Calu3 (cell line): ENCODE measurements around the gene CUL5. TPM values are rescaled to one million over a fixed set of nuclear protein-coding genes. Genes with fewer than 3 reads are reported as not detected.

ENCODE experiments used
- BruUV-seq: library from RNA; stranded (reverse); fragments of 400-500 nt; replicated peaks from 2 replicates; lab custom pipeline; 2021; lab: Mats Ljungman, UMichigan
- CTCF ChIA-PET: fragments of 300-600 bp; sonication (Branson Sonifier 250); formaldehyde crosslinking; loops from one replicate; lab custom pipeline; 2022; ENCODE audit warnings: antibody characterized with exemption; lab: Charles Lee
- DNase-seq: peaks from one replicate; pipeline ENCODE4 v3.0.0; 2022
- H3K27ac Mint-ChIP-seq: one replicate; pipeline ENCODE4 v1.8.0; 2022; ENCODE audit warnings: mixed read lengths; ENCODE audit not compliant: unreplicated experiment
- H3K27me3 Mint-ChIP-seq: one replicate; pipeline ENCODE4 v1.8.0; 2022; ENCODE audit warnings: mixed read lengths; ENCODE audit not compliant: unreplicated experiment
- H3K36me3 Mint-ChIP-seq: one replicate; pipeline ENCODE4 v1.8.0; 2022; ENCODE audit warnings: mild to moderate bottlenecking, moderate library complexity, mixed read lengths; ENCODE audit not compliant: insufficient read depth, unreplicated experiment
- H3K4me1 Mint-ChIP-seq: one replicate; pipeline ENCODE4 v1.8.0; 2022; ENCODE audit warnings: mild to moderate bottlenecking, low read depth, mixed read lengths; ENCODE audit not compliant: unreplicated experiment
- H3K4me3 Mint-ChIP-seq: one replicate; pipeline ENCODE4 v1.8.0; 2022; ENCODE audit warnings: mild to moderate bottlenecking, low read depth, moderate library complexity, mixed read lengths; ENCODE audit not compliant: unreplicated experiment
- H3K9me3 Mint-ChIP-seq: one replicate; pipeline ENCODE4 v1.8.0; 2022; ENCODE audit warnings: low read depth, mixed read lengths; ENCODE audit not compliant: unreplicated experiment
- CTCF ChIP-seq: fragments of 200-600 bp; IDR thresholded peaks from one replicate; pipeline ENCODE4 v1.8.0; 2022; ENCODE audit warnings: antibody characterized with exemption; ENCODE audit not compliant: unreplicated experiment
- intact Hi-C: fragments of 100-400 bp; cut with micrococcal nuclease; formaldehyde crosslinking; loops from one replicate; pipeline ENCODE4 v1.10.0; 2022; ENCODE audit not compliant: unreplicated experiment
- total RNA-seq: library from RNA; stranded (reverse); gene quantifications from 2 replicates; pipeline ENCODE4 v1.2.3, GENCODE V29; 2022

Gene CUL5
- total RNA-seq, 1 experiment from 2014 or later = 17.2 TPM

DNA sequence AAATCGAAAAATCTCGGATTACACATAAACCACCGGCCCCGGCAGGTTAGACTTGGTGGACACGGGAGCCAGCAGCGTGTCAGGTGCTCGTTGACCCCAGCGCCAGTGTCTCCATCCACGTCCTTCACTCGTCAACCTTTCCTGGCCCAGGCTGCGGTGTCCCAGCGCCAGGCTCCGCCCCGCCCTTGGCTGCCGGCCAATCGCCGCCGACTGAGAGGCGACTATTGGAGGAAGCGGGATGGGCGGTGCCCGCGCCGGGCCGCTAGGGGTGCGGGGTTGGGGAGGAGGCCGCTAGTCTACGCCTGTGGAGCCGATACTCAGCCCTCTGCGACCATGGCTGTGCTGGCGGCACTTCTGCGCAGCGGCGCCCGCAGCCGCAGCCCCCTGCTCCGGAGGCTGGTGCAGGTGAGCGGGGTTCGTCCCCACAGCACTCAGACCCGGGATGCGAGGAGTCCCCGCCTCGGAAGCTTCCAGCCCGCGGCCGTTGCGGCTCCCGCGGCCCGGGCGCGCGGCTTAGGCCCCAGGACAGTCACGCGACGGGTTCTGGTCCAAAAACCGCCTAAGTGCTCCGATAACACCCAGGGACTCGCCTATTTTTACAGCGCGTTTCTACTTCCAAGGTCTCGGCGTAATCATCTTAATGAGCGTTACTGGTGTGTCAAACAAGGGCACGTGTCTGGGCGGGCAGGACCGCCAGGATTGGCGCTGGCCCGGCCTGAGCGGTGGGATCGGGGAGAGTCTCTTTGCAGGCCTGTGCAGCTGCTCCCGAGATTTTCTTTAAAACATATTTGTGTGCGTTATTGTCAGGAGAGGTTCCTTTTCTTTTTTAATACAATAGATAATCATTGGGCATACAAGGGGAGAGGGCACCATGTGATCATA lies 112.8 kb downstream of the CUL5 start, which contains the start of gene ACAT1:
TSS of gene ACAT1 (plus strand) at position 294 of the 882 bp plus-strand sequence. CDS start at position 334, 40 bp downstream.
- CTCF ChIA-PET = no interaction called here
- intact Hi-C loops = no loop called here
- Mint-ChIP-seq H3K4me1 (peaks cover 19% of the 10 kb centered on the region), H3K9me3 (no peaks in the 10 kb centered on the region), H3K36me3 (peaks cover 15% of the 10 kb centered on the region), H3K27ac (peak within 1 kb of the TSS; percentile 38), H3K27me3 (no peaks in the 10 kb centered on the region), H3K4me3 (peak within 1 kb of the TSS; percentile 82)
- TF ChIP-seq CTCF = no peak
- DNase-seq = peak; percentile 96
- no TSS peak for BruUV-seq

- Mint-ChIP-seq H3K4me3 (peak overlapping the region; percentile 82), H3K27me3 (no peaks in the 10 kb centered on the region), H3K36me3 (peaks cover 15% of the 10 kb centered on the region), H3K27ac (peak overlapping the region; percentile 38), H3K4me1 (peaks cover 19% of the 10 kb centered on the region), H3K9me3 (no peaks in the 10 kb centered on the region)
- TF ChIP-seq CTCF = no peak
- CTCF ChIA-PET = interaction anchor here (0.9 kb wide), 1 partner anchor 123 kb away, joined by 3 read pairs; no protein-coding TSS in a partner anchor
- no TSS peak for BruUV-seq
- intact Hi-C loops = no loop called here
- DNase-seq = no peak
Measured at GRCh38 chr11:108122166-108122628, 113.5 kb downstream of the CUL5 start.

DNA sequence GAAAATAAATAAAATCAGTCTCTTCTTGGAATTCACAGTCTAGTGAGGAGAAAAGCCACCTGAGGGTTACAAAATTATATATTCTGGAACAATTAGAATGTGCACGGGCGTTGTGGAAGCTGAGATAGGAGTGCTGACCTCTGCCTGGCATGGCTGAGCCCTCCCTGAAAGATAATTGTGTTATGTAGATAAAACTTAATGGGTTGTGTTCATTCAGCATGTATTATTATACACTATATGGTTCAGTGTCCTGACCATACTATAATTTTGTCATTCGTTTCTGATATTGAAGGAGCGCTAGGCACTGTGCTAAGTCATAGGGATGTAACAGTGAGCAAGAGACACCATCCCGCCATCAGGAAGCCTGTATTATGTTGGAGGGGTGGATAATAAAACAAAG lies 116.4 kb downstream of the CUL5 start:
- Mint-ChIP-seq H3K9me3 (no peaks in the 10 kb centered on the region), H3K36me3 (peaks cover 19% of the 10 kb centered on the region), H3K4me3 (no peak overlapping the region), H3K27me3 (no peaks in the 10 kb centered on the region), H3K27ac (no peak overlapping the region), H3K4me1 (peaks cover 19% of the 10 kb centered on the region)
- no TSS peak for BruUV-seq
- TF ChIP-seq CTCF = no peak
- intact Hi-C loops = no loop called here
- DNase-seq = no peak
- CTCF ChIA-PET = no interaction called here

GRCh38 chr11:108128772-108129171 lies 120.1 kb downstream of the CUL5 start:
- Mint-ChIP-seq H3K36me3 (peaks cover 4% of the 10 kb centered on the region), H3K27me3 (no peaks in the 10 kb centered on the region), H3K9me3 (no peaks in the 10 kb centered on the region), H3K4me3 (no peak overlapping the region), H3K27ac (no peak overlapping the region), H3K4me1 (peaks cover 10% of the 10 kb centered on the region)
- intact Hi-C loops = no loop called here
- CTCF ChIA-PET = no interaction called here
- TF ChIP-seq CTCF = no peak
- DNase-seq = no peak
- no TSS peak for BruUV-seq
